Tongue (tissue), 2 donors: ENCODE measurements around the gene CPT1B. TPM values are rescaled to one million over a fixed set of nuclear protein-coding genes. Genes with fewer than 3 reads are reported as not detected.
"Not testable (repeated sequence)": the region's sequence is repeated elsewhere in the genome, so short reads cannot be mapped to it uniquely, and the experiment has no call there.

Experiments
- DNase-seq: peaks from one replicate; pipeline ENCODE4 v3.0.0-alpha.2; 2015
- total RNA-seq: library from RNA; depleted of rRNA; stranded (reverse); fragments of >200 nt; gene quantifications from one replicate; pipeline ENCODE4 v1.2.3, GENCODE V29; 2014

The CPT1B gene
- total RNA-seq, 1 donor from 2014 or later, result 57.4 TPM

DNA sequence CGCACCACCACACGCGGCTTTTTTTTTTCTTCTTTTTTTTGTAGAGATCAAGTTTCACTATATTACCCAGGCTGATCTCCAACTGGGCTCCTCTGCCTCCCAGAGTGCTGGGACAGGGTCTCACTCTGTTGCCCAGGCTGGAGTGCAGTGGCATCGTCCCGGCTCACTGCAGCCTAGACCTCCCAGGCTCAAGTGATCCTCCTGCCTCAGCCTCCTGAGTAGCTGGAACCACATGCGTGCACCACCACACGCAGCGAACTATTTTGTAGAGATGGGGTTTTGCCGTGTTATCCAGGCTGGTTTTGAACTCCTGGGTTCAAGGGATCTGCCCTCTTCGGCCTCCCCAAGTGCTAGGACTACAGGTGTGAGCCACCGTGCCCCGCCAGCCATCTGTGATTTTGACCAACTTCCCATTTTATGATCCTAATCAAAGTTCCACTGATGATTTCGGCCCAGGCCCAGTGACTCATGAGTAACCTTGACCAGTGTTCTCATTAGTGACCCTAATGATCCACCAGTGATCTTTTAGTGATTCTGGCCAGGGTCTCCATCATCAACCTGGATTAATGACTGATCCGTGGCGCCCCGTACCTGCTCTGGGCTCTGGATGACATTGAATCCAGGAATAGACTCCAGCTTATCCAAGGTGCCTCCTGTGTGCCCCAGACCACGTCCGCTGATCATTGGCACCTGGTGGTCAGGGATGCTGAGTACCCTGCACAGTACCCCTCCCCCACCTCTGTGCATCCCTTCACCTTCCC is 50.1 kb downstream of the CPT1B start:
- DNase-seq, result no peak

DNA sequence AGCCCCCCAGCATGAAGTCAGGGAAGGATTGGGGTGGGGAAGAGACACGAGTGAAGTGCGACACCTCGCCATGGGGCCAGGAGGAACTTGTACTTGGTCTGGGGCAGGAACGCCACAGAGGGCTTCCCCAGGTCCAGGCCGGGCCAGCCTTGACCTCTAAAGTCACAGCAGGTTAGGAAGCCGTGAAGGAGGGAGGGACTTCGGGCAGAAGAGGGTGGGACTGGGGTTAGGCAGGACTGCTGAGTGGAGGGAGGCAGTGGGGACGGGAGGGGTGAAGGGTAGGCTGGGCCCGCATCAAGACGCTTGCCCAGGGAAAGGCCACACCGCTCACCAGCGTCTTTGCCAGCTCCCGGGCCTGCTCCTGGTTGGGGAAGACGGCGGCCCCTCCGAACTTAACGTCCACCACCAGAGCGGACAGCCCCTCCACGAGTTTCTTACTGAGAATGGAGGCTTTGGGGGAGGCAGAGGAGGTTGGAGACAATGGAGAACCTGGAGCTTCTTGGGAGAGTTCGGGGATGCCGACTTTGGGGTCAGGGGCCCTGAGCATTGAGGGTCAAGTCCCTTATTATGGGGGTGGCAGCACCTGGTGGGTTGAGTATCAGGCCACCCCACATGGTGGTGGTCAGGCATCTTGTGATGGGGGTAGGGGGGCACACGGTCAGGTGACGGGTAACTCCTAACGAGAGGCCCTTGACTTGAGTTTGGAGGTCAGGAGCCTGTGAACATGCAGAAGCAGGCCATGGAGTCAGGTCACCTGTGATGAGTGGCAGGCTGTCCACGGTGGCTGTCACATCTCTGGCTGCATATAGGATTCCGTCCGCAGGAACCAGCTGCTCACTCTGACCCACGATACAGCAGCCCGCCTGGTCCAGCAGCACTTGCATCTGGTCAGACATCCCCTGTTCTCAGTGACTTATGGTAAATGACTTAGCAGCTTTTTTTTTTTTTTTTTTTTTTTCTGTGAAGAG is 51.1 kb downstream of the CPT1B start:
- no peak for DNase-seq

- DNase-seq, result peak; percentile 90
Observed at GRCh38 chr22:50526108-50526833, 52.0 kb downstream of the CPT1B start.

DNA sequence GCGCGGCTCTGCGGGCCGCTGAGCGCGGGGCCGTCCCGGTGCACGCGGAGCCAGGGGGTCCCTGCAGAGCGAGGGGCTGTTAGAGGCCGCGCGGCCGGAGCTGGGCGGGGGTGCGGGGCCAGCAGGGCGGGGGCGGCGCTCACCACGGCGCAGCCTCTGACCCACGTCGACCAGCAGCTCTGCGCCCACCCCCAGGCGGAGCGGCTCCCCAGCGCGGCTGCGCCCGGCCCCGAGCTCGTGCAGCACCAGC is 52.4 kb downstream of the CPT1B start:
- no peak for DNase-seq

GRCh38 chr22:50525104-50525857 is 52.9 kb downstream of the CPT1B start, which contains the start of gene SCO2:
TSS of gene SCO2 (minus strand) at chr22:50525598. CDS start at chr22:50524411, 1,187 bp downstream.
- DNase-seq, result peak; percentile 99

GRCh38 chr22:50524676-50525103 is 53.5 kb downstream of the CPT1B start:
- no peak for DNase-seq

GRCh38 chr22:50523806-50524675 is 54.2 kb downstream of the CPT1B start:
- DNase-seq, result no peak

DNA sequence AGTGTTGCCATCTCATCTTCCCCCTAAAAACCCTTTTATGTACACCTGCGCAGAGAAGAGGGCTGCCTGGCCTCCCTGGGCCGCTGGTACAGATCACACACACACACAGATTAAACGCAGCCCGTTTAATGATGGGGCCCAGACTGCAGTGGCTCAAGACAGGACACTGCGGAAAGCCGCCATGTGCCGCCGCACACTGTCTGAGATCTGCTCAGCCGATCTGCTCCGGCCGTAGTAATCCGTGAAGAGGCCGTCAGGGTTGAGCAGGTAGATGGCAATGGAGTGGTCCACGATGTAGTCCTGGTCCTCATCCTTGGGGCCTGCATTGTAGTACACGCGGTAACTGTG is 54.8 kb downstream of the CPT1B start:
- DNase-seq, result no peak

GRCh38 chr22:50522806-50523438 is 55.3 kb downstream of the CPT1B start:
- DNase-seq, result no peak

DNA sequence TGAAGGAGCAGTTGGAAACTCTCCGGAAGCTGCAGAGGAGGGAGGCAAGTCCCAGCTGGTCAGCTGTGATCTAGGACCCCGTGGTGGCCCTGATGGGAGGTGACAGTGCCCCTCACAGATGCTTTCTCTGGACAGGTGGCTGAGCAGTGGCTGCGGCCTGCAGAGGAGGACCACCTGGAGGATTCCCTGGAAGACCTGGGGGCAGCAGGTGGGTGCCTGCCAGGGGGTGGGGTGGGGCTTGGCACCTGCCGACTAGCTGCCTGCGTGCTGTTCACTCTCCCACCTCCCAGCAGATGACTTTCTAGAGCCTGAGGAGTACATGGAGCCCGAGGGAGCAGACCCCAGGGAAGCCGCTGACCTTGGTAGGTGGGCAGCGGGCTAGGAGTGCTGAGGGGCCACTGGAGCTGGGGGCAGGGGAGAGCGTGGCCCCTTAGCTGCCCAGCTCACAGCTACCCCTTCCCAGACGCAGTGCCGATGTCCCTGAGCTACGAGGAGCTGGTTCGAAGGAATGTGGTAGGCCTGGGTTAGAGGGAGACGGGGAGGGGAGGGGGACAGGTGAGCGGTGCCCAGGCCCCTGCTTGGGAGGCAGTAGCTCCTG is 55.9 kb downstream of the CPT1B start:
- DNase-seq, result no peak

GRCh38 chr22:50521710-50522109 is 56.5 kb downstream of the CPT1B start:
- DNase-seq, result no peak

DNA sequence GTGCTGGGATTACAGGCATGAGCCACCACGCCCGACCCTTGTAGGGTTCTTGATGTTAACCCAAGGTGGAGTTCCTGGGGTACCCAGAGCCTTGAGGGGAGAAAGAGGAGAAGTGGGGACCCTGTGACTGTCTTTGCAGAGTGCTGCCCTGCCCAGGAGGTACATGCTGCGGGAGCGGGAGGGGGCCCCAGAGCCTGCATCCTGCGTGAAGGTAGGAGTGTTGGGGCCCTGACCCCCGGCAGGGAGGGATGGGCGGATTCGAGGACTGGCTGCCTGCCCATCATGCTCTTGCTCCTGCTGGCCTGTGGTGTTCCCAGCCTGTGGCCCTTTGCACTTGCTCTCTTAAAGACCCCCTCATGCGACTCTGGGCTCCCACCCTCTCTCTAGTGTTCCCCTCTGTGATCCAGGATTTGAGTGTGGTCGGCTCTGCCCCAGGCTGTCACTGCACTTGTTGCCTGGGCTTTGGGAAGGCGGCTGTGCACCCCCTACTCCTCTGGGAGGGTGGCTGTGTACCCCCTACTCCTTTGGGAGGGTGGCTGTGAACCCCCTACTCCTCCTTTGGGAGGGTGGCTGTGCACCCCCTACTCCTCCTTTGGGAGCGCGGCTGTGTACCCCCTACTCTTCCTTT is 57.3 kb downstream of the CPT1B start:
- DNase-seq, result no peak

DNA sequence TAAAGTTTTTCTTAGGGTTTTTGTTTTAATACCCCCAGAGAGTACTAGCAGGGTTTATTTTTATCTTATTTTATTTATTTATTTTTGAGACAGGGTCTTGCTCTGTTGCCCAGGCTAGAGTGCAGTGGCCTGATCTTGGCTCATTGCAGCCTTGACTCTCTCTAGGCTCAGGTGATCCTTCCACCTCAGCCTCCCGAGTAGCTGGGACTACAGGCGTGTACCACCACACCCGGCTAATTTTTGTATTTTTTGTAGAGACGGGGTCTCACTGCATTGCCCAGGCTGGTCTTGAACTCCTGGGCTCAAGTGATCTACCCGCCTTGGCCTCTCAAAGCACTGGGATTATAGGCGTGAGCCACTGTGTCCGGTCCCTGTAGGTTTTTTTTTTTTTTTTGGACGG is 58.0 kb downstream of the CPT1B start:
- DNase-seq, result not testable (repeated sequence)

- no peak for DNase-seq
Observed at GRCh38 chr22:50519151-50519550, 59.1 kb downstream of the CPT1B start.

Other genes starting within 250 kb of the CPT1B start
- 49.5 TPM for gene PPP6R2, start 235.1 kb downstream of the CPT1B start, total RNA-seq
- 61.7 TPM for gene SBF1, start 103.4 kb downstream of the CPT1B start, total RNA-seq
- gene ADM2, start 96.9 kb downstream of the CPT1B start, total RNA-seq, result 0.92 TPM
- not detected for gene MIOX, start 91.6 kb downstream of the CPT1B start, total RNA-seq
- 30.8 TPM for gene LMF2, start 70.7 kb downstream of the CPT1B start, total RNA-seq
- 38.9 TPM for gene NCAPH2, start 70.2 kb downstream of the CPT1B start, total RNA-seq
- 1.3 TPM for gene SCO2, start 52.8 kb downstream of the CPT1B start, total RNA-seq
- gene TYMP, start 48.4 kb downstream of the CPT1B start, total RNA-seq, result 11.0 TPM
- 0.10 TPM for gene KLHDC7B, start 32.5 kb downstream of the CPT1B start, total RNA-seq
- gene SYCE3, start 15.5 kb downstream of the CPT1B start, total RNA-seq, result not detected
- gene CHKB, start 4.4 kb upstream of the CPT1B start, total RNA-seq, result 39.2 TPM
- gene MAPK8IP2, start 22.4 kb upstream of the CPT1B start, total RNA-seq, result 1.2 TPM
- gene ARSA, start 49.7 kb upstream of the CPT1B start, total RNA-seq, result 9.6 TPM
- gene SHANK3, start 94.4 kb upstream of the CPT1B start, total RNA-seq, result 10.1 TPM
- gene ACR, start 159.8 kb upstream of the CPT1B start, total RNA-seq, result 3.3 TPM
- 6.2 TPM for gene RABL2B, start 205.2 kb upstream of the CPT1B start, total RNA-seq